GM19452 (cell line): ENCODE data around the gene SPOCK1.
"Not testable (repeated sequence)": the region's sequence is repeated elsewhere in the genome, so short reads cannot be mapped to it uniquely, and the experiment has no call there.

Source experiments
- ATAC-seq: cut with Tn5 transposase; IDR thresholded peaks from one replicate; pipeline ENCODE4 v1.9.1; 2021; ENCODE audit not compliant: unreplicated experiment

The SPOCK1 gene

GRCh38 chr5:137269274-137269673 is 229.9 kb downstream of the SPOCK1 start:
- ATAC-seq, result no peak

- ATAC-seq, result no peak
Measured at GRCh38 chr5:137268646-137269045, 230.5 kb downstream of the SPOCK1 start.

- ATAC-seq, result no peak
Measured at GRCh38 chr5:137266186-137266585, 232.9 kb downstream of the SPOCK1 start.

GRCh38 chr5:137265457-137265856 is 233.7 kb downstream of the SPOCK1 start:
- no peak for ATAC-seq

GRCh38 chr5:137264573-137264972 is 234.6 kb downstream of the SPOCK1 start:
- ATAC-seq, result no peak

- no peak for ATAC-seq
Measured at GRCh38 chr5:137264041-137264440, 235.1 kb downstream of the SPOCK1 start.

- ATAC-seq, result no peak
Measured at GRCh38 chr5:137263371-137264005, 235.6 kb downstream of the SPOCK1 start.

- ATAC-seq, result no peak
Measured at GRCh38 chr5:137262818-137263217, 236.3 kb downstream of the SPOCK1 start.

GRCh38 chr5:137260820-137261695 is 238.1 kb downstream of the SPOCK1 start:
- ATAC-seq, result no peak

GRCh38 chr5:137259115-137259514 is 240.0 kb downstream of the SPOCK1 start:
- not testable (repeated sequence) for ATAC-seq

GRCh38 chr5:137254119-137255090 is 244.7 kb downstream of the SPOCK1 start:
- no peak for ATAC-seq

- ATAC-seq, result no peak
Measured at GRCh38 chr5:137252512-137252911, 246.6 kb downstream of the SPOCK1 start.

GRCh38 chr5:137250421-137250820 is 248.7 kb downstream of the SPOCK1 start:
- no peak for ATAC-seq

GRCh38 chr5:137248527-137248926 is 250.6 kb downstream of the SPOCK1 start:
- ATAC-seq, result no peak

GRCh38 chr5:137245438-137245837 is 253.7 kb downstream of the SPOCK1 start:
- ATAC-seq, result no peak

- ATAC-seq, result no peak
Measured at GRCh38 chr5:137240285-137240684, 258.8 kb downstream of the SPOCK1 start.

GRCh38 chr5:137236849-137237507 is 262.1 kb downstream of the SPOCK1 start:
- no peak for ATAC-seq

- ATAC-seq, result no peak
Measured at GRCh38 chr5:137236252-137236651, 262.9 kb downstream of the SPOCK1 start.

GRCh38 chr5:137234973-137235943 is 263.9 kb downstream of the SPOCK1 start:
- ATAC-seq, result no peak
